GM12875 (cell line): ENCODE measurements around the gene CDCP1.

Experiments
- H3K4me3 ChIP-seq: one replicate; pipeline ENCODE4 v1.5.1; 2011; ENCODE audit warnings: low read depth, low read length, control low read depth
- TF ChIP-seq, protein P1 (sequence below): IDR thresholded peaks from 2 replicates; pipeline ENCODE4 v1.5.1; 2011; ENCODE audit warnings: low read depth, mild to moderate bottlenecking, control low read depth, inconsistent platforms, low read length, moderate library complexity, borderline replicate concordance; ENCODE audit not compliant: insufficient read depth

CDCP1 gene

DNA sequence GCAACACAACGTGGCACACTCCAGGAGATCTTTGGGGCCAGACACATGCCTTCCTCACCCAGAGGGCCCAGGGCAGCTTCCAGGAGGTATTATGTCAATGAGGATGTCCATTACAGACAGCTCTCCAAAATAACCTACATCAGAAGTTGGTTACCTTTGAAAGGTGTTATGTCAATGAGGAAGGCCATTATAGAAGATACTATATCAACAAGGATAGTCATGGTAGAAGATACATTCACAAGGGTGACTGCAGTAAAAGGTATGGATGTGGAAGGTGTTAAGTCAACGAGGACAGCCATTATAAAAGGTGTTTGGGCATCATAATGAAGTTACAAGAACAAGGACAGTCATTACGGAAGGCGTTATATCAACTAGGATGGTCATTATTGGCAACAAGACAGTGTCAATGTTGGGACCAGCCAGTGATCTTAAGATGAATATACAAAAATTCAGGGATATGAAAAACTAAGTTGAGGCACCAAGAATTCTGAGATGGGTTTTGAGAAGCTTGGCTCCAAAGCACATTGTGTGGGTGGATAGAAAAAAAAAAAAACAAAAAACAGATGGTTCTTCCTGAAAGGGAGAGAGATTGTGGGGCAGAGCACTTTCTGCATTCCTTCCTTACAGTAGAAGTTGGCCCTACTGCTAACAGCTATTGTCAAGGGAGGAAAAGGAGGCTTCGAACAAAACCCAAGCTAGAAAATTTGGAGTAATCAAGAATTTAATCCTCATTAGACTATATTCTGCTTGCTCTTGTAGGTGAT lies 11.2 kb downstream of the CDCP1 start:
- TF ChIP-seq, protein P1, sequence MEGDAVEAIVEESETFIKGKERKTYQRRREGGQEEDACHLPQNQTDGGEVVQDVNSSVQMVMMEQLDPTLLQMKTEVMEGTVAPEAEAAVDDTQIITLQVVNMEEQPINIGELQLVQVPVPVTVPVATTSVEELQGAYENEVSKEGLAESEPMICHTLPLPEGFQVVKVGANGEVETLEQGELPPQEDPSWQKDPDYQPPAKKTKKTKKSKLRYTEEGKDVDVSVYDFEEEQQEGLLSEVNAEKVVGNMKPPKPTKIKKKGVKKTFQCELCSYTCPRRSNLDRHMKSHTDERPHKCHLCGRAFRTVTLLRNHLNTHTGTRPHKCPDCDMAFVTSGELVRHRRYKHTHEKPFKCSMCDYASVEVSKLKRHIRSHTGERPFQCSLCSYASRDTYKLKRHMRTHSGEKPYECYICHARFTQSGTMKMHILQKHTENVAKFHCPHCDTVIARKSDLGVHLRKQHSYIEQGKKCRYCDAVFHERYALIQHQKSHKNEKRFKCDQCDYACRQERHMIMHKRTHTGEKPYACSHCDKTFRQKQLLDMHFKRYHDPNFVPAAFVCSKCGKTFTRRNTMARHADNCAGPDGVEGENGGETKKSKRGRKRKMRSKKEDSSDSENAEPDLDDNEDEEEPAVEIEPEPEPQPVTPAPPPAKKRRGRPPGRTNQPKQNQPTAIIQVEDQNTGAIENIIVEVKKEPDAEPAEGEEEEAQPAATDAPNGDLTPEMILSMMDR, result no peak
- no peak overlapping the region for H3K4me3 ChIP-seq

DNA sequence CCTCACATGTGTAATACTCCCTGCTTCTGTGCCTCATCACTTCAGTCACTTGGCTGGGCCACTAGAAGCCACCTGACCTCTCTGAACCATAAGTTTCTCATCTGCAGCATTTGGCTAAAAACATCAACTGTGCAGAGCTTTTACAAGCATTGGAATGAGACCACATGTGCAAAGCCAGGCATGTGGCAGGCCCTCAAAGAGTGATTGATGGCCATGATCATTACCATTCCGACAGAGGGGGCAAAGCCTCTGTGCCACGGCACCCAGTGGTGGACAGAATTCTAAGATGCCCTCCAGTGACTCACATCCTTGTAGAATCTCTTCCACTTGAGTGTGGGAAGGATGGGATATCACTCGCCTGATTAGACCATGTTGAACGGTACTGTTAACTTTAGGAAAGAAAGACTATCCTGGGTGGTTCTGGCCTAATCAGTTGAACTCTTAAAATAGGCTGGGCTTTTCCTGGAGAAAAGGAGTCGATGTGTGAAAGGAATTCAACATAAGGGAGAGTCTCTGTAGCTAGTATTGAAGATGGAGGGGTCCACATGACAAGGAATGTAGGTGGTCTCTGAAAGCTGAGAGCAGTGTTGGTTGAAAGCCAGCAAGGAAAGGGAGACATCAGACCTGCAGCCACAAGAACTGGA lies 13.5 kb downstream of the CDCP1 start:
- TF ChIP-seq, protein P1, result no peak
- no peak overlapping the region for H3K4me3 ChIP-seq

DNA sequence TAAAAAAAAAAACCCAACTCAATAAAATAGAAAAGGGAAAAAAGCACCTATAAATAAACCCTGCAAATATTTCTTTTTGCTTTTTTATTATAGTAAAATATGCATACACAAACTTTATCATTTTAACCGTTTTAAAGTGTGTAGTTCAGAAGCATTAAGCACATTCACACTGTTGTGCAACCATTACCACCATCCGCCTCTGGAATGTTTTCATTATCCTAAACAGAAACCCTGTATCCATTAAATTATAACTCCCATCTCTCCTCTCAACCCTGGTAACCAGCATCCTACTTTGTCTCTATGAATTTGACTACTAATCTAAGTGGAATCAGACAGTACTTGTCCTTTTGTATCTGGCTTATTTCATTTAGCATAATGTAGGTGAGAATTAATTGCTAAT lies 15.0 kb downstream of the CDCP1 start:
- H3K4me3 ChIP-seq, result no peak overlapping the region
- TF ChIP-seq, protein P1, result no peak

DNA sequence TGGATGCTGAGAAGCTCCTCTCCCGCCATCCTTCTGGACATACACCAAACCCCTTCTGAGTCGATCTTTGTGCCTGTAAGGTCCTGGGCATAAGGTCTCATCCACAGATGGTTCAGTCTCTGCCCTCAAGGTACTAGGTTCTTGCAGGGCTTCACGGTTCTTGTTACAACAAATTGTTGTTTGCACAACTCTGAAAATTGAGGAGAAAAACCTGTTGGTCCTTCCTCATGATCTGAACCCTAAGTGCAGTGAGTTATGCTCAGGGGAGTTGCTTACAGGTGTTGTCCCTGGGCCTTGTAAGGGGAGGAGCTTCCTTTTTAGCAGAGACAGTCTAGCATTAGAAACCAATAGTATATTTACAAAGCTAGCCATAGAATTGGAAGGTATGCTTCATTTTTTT lies 15.7 kb downstream of the CDCP1 start:
- TF ChIP-seq, protein P1, result no peak
- H3K4me3 ChIP-seq, result no peak overlapping the region

DNA sequence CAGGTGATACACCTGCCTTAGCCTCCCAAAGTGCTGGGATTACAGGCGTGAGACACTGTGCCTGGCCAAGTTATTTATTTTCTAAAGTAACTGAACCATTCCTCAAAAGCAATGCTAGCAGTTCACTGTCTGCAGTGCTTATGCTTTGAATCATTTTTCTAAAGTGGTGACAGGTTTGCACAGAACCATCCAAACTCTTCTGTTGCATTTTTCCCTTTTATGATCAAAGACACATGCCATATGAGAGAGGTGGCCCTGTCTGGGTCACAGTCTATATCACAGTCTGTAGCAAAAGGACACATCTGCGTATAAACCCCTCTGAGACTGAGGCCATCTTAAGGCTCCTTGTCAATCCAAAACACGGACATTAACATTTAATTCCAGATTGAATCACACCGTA lies 17.2 kb downstream of the CDCP1 start:
- H3K4me3 ChIP-seq, result no peak overlapping the region
- TF ChIP-seq, protein P1, result no peak

DNA sequence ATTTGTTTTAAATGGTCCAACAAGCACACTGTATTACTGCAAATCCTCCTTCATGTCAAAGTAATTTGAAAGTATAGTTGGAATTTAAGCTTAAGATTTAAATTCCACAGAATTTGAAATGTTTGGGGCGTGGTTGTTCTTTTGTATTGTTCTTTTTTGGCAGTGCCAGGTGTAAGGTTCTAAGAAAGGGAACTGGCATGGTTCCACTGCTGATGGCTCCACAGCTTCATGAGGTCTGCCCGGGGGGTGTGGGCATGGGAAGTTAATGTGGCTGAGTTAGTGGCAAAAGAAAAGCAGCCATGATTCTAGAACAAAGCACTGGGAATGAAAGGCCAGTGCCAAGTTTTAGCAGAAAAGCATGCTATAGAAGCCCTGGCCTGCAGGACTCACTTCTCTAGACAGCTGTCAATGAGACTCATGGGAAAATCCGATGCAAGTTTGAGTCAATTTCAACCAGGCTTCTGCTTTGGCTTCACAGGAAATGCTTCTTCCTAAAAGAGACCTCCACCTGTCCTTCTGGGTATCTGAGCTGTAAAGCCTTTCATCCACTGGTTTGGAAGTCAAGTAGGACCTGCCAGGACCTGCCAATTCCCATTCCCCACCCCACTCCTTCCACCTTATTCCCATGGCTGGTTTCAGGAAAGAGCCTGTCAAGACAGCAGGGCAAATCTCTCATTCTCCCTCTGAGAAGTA lies 18.9 kb downstream of the CDCP1 start:
- no peak overlapping the region for H3K4me3 ChIP-seq
- TF ChIP-seq, protein P1, result no peak
